Keratinocyte (primary cell): ENCODE results near the gene MIGA2. TPM values are rescaled to one million over a fixed set of nuclear protein-coding genes. Genes with fewer than 3 reads are reported as not detected.

ENCODE experiments used
- DNase-seq: peaks from one replicate; pipeline ENCODE4 v3.0.0-alpha.2; 2011; ENCODE audit warnings: low read depth, missing footprints, low spot score
- FAIRE-seq: peaks from 2 replicates; lab custom pipeline; 2011; peaks lifted over from hg19 to GRCh38; lab: Jason Lieb, UNC
- H2AFZ ChIP-seq: 2 replicates; pipeline ENCODE4 v1.6.0; 2012; ENCODE audit warnings: low read length, control low read depth, inconsistent platforms; ENCODE audit not compliant: control insufficient read depth
- H3K27ac ChIP-seq: 2 replicates; pipeline ENCODE4 v1.5.1; 2011; ENCODE audit warnings: low read length; ENCODE audit not compliant: control insufficient read depth, insufficient read depth
- H3K27me3 ChIP-seq: 3 replicates; pipeline ENCODE4 v1.6.0; 2011; ENCODE audit warnings: low read length; ENCODE audit not compliant: control insufficient read depth, insufficient read depth; ENCODE audit errors: extremely low read depth
- H3K36me3 ChIP-seq, 2 experiments: 2 replicates in 1 of 2; 3 replicates in 1 of 2; pipeline ENCODE4 v1.5.1; 2011; ENCODE audit warnings: low read length in 2 of 2, mild to moderate bottlenecking in 1 of 2; ENCODE audit not compliant: control insufficient read depth in 2 of 2, insufficient read depth in 2 of 2; ENCODE audit errors: extremely low read depth in 1 of 2
- H3K4me1 ChIP-seq: 3 replicates; pipeline ENCODE4 v1.5.1; 2011; ENCODE audit warnings: low read length; ENCODE audit not compliant: control insufficient read depth, insufficient read depth; ENCODE audit errors: extremely low read depth
- H3K4me2 ChIP-seq: 3 replicates; pipeline ENCODE4 v1.6.0; 2011; ENCODE audit warnings: low read depth, low read length; ENCODE audit not compliant: control insufficient read depth, insufficient read depth; ENCODE audit errors: extremely low read depth
- H3K4me3 ChIP-seq, 3 experiments: fragments of 200-600 bp in 1 of 3; sonication (generic) in 1 of 3; 2 replicates in 2 of 3; 3 replicates in 1 of 3; pipeline ENCODE4 v1.5.1; 2011 to 2016; ENCODE audit warnings: low read length in 3 of 3, mild to moderate bottlenecking in 3 of 3, control low read depth in 2 of 3, inconsistent platforms in 1 of 3, low read depth in 1 of 3, mixed read lengths in 1 of 3, mixed run types in 1 of 3, moderate library complexity in 1 of 3; ENCODE audit not compliant: control insufficient read depth in 2 of 3, insufficient read depth in 2 of 3; ENCODE audit errors: extremely low read depth in 1 of 3
- H3K79me2 ChIP-seq: 2 replicates; pipeline ENCODE4 v1.6.0; 2012; ENCODE audit warnings: low read length; ENCODE audit not compliant: control insufficient read depth, insufficient read depth
- H3K9ac ChIP-seq: 3 replicates; pipeline ENCODE4 v1.6.0; 2011; ENCODE audit warnings: low read length; ENCODE audit not compliant: control insufficient read depth, insufficient read depth; ENCODE audit errors: extremely low read depth
- H3K9me1 ChIP-seq: 3 replicates; pipeline ENCODE4 v1.6.0; 2011; ENCODE audit warnings: low read length; ENCODE audit not compliant: control insufficient read depth, insufficient read depth; ENCODE audit errors: extremely low read depth
- H3K9me3 ChIP-seq: 2 replicates; pipeline ENCODE4 v1.5.1; 2012; ENCODE audit warnings: low read depth, low read length; ENCODE audit not compliant: control insufficient read depth
- H4K20me1 ChIP-seq: 3 replicates; pipeline ENCODE4 v1.6.0; 2011; ENCODE audit warnings: low read length; ENCODE audit not compliant: control insufficient read depth, insufficient read depth; ENCODE audit errors: extremely low read depth
- EZH2 ChIP-seq: IDR thresholded peaks from one replicate; pipeline ENCODE4 v1.6.1; 2012; ENCODE audit warnings: inconsistent platforms, mild to moderate bottlenecking, low read length, moderate library complexity
- dilution Hi-C: fragments of 300-500 bp; cut with MboI; formaldehyde crosslinking; loops from one replicate; pipeline ENCODE4 v1.7.0; 2020; ENCODE audit warnings: low sequenced_read_pairs; ENCODE audit not compliant: extremely low pct_ligation_motif_present
- polyA plus RNA-seq, 5 experiments: library from polyadenylated mRNA; depleted of rRNA in 3 of 5; stranded (reverse) in 3 of 5; stranded (forward) in 1 of 5; unstranded in 1 of 5; fragments of >200 nt; gene quantifications; 1 replicate in 1 of 5; 2 replicates in 3 of 5; 3 replicates in 1 of 5; pipeline versions ENCODE4 v1.2.1 to v1.2.3, GENCODE V29; 2011 to 2012; ENCODE audit warnings: missing spikeins in 2 of 5, low read depth in 1 of 5, low replicate concordance in 1 of 5
- TF ChIP-seq, protein P1 (sequence below), 3 experiments: IDR thresholded peaks in 1 of 3; conservative IDR thresholded peaks in 1 of 3; optimal IDR thresholded peaks in 1 of 3; 2 replicates in 2 of 3; 3 replicates in 1 of 3; pipeline versions ENCODE3 to v1.5.1; 2011; ENCODE audit warnings: low read length in 3 of 3, mild to moderate bottlenecking in 3 of 3, moderate library complexity in 2 of 3, control low read depth in 1 of 3, inconsistent platforms in 1 of 3; ENCODE audit not compliant: insufficient read depth in 2 of 3; ENCODE audit errors: extremely low read depth in 1 of 3

MIGA2 gene
- polyA plus RNA-seq, 1 donor (not counting 4 experiments of a cell fraction or from before 2014, with no cell fraction given) = 8.5 TPM

DNA sequence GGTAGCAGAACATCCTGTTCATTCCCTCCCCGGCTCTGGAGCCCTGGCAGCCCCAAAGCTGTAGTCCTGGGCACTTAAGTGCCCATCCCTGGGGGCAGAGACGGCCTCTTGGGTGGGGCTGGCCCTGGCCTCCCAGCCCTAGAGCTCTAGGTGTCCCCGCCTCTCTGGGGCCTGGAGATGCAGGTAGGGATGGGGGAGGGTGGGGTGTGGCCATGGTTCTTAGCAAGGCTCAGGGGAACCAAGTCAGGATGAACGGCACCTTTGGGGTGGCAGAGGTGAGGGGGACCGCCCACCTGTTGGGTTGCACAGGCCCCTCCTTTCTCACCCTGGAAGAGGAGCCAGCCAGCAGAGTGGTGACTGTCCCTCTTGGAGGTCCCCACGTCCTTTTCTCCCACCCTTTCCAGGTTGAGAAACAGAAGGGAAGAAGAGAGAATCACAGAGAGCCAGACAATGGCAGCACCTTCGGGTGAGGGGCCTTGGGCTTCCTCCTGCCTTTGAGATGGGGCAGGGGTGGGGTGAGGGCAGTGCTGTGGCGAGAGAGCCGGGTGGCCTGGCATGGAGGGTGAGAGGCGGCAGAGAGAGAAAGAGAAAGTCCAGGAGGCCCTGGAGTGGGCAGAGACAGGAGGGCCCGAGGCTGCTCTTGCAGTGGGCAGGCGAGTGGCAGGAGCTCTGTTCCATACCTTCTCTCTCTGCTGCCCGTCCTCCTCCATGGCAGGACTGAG lies 71.8 kb downstream of the MIGA2 start:
- Histone ChIP-seq H4K20me1 (no peaks in the 10 kb centered on the region), H3K79me2 (peaks cover 18% of the 10 kb centered on the region), H3K36me3 (no peaks in the 10 kb centered on the region), H3K9me1 (no peaks in the 10 kb centered on the region), H3K27me3 (peaks cover 15% of the 10 kb centered on the region), H3K4me2 (no peak overlapping the region), H3K9ac (no peak overlapping the region), H2AFZ (no peak overlapping the region), H3K27ac (no peak overlapping the region), H3K4me3 (no peak overlapping the region), H3K4me1 (peaks cover 18% of the 10 kb centered on the region), H3K9me3 (no peaks in the 10 kb centered on the region)
- no peak for TF ChIP-seq EZH2
- TF ChIP-seq, protein P1, sequence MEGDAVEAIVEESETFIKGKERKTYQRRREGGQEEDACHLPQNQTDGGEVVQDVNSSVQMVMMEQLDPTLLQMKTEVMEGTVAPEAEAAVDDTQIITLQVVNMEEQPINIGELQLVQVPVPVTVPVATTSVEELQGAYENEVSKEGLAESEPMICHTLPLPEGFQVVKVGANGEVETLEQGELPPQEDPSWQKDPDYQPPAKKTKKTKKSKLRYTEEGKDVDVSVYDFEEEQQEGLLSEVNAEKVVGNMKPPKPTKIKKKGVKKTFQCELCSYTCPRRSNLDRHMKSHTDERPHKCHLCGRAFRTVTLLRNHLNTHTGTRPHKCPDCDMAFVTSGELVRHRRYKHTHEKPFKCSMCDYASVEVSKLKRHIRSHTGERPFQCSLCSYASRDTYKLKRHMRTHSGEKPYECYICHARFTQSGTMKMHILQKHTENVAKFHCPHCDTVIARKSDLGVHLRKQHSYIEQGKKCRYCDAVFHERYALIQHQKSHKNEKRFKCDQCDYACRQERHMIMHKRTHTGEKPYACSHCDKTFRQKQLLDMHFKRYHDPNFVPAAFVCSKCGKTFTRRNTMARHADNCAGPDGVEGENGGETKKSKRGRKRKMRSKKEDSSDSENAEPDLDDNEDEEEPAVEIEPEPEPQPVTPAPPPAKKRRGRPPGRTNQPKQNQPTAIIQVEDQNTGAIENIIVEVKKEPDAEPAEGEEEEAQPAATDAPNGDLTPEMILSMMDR (optimal IDR thresholded peaks at IDR 0.05 in 1 of 3, IDR thresholded peaks at IDR 0.05 in 1 of 3, conservative IDR thresholded peaks at IDR 0.05 in 1 of 3; ENCODE audit: extremely low read depth in 1 of 3, insufficient read depth in 2 of 3, low read length in 3 of 3) = no peak
- DNase-seq (no peak), FAIRE-seq (no peak)
- dilution Hi-C loops = no loop called here

DNA sequence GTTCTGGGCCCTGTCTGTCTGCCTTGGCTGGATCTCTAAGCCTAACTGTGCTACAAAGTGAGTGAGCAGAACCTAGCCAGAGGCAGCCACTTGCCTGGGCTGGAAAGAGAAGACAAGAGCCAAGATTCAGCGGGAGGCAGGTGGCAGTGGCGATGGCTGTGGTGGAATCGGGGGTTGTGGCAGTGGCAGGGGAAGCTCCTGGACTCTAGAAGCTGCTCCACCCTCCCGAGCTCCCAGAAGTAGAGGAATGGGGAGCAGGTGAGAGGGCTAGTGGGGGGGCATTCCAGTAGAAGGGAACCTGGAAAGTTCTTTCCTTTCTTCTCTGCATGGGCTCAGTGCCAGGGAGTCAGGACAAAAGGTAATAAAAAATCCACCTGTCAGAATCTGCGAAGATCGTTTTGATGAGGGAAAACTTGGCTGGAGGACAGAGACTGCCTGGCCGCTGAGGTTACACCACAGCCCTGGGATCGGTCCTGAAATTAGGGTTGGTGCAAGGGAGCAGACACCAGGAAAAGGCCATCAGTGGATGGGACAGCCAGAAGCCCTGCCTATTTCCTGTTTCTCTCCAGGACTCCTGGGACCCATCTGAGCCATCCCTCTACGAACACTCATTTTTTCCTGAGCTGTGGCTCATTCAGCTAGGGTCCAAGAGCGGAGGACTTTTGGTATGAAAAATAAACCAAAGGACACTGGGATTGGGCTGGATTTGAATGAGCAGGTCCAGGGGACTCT lies 72.5 kb downstream of the MIGA2 start:
- Histone ChIP-seq H3K4me3 (no peak overlapping the region), H3K36me3 (no peaks in the 10 kb centered on the region), H3K9me3 (no peaks in the 10 kb centered on the region), H3K9ac (no peak overlapping the region), H3K27ac (no peak overlapping the region), H3K4me2 (peak overlapping the region; percentile 81), H3K27me3 (peaks cover 15% of the 10 kb centered on the region), H3K9me1 (no peaks in the 10 kb centered on the region), H2AFZ (no peak overlapping the region), H4K20me1 (no peaks in the 10 kb centered on the region), H3K79me2 (peaks cover 24% of the 10 kb centered on the region), H3K4me1 (peaks cover 17% of the 10 kb centered on the region)
- TF ChIP-seq EZH2 = no peak
- dilution Hi-C loops = no loop called here
- DNase-seq (no peak), FAIRE-seq (no peak)
